HCT116 (cell line): ENCODE data around the gene BRAT1. TPM values are rescaled to one million over a fixed set of nuclear protein-coding genes. Genes with fewer than 3 reads are reported as not detected.

Source experiments
- ATAC-seq: fragments of 200-7000 bp; cut with Tn5 transposase; 2 replicates; pipeline ENCODE4 v1.9.1; 2020; ENCODE audit warnings: mild to moderate bottlenecking, moderate library complexity
- BruUV-seq: library from RNA; stranded (reverse); fragments of 400-500 nt; replicated peaks from 2 replicates; lab custom pipeline; 2021; lab: Mats Ljungman, UMichigan
- CTCF ChIA-PET: fragments of 300-600 bp; sonication (Branson Sonifier 250); formaldehyde crosslinking; loops from one replicate; lab custom pipeline; 2021; ENCODE audit warnings: antibody characterized with exemption; lab: Charles Lee
- POLR2A ChIA-PET: fragments of 300-600, 350-600 bp; sonication (Branson Sonifier 250); formaldehyde crosslinking; loops from one replicate; lab custom pipeline; 2021; ENCODE audit warnings: antibody characterized with exemption; lab: Charles Lee
- RAD21 ChIA-PET, 2 experiments: fragments of 300-600 bp; sonication (Branson Sonifier 250); formaldehyde crosslinking; loops; one replicate each; lab custom pipeline; 2023; ENCODE audit warnings: low total read pairs in 2 of 2; ENCODE audit not compliant: uncharacterized antibody in 2 of 2, unreplicated experiment in 2 of 2, low non-redundant PET in 1 of 2; lab: Charles Lee
- DNase-seq: peaks from one replicate; pipeline ENCODE4 v3.0.0-alpha.2; 2010; ENCODE audit warnings: low read depth, low spot score
- H2AFZ ChIP-seq: fragments of 200-600 bp; shearing (Covaris generic), sonication (generic); 2 replicates; pipeline ENCODE4 v1.6.1; 2017; ENCODE audit warnings: low read depth, mixed run types, mixed read lengths, antibody characterized with exemption, low read length; ENCODE audit not compliant: poor library complexity, severe bottlenecking
- H3K27ac ChIP-seq: 2 replicates; pipeline ENCODE4 v1.5.1; 2012; ENCODE audit warnings: low read depth, low read length
- H3K27me3 ChIP-seq: fragments of 200-600 bp; sonication (generic); 2 replicates; pipeline ENCODE4 v1.6.1; 2016; ENCODE audit warnings: mixed run types, low read length, mixed read lengths; ENCODE audit not compliant: insufficient read depth
- H3K36me3 ChIP-seq, 2 experiments: fragments of 200-500 bp in 1 of 2; fragments of 200-600 bp in 1 of 2; sonication (Bioruptor generic) in 1 of 2; sonication (generic) in 1 of 2; 2 replicates each; pipeline versions ENCODE4 v1.5.1 to v1.6.1; 2014 to 2016; ENCODE audit warnings: low read length in 2 of 2, inconsistent platforms in 1 of 2, mixed read lengths in 1 of 2, mixed run types in 1 of 2; ENCODE audit not compliant: insufficient read depth in 2 of 2, control insufficient read depth in 1 of 2
- H3K4me1 ChIP-seq, 2 experiments: fragments of 200-600 bp in 1 of 2; sonication (generic) in 1 of 2; 2 replicates each; pipeline versions ENCODE4 v1.5.1 to v1.6.1; 2012 to 2017; ENCODE audit warnings: low read length in 2 of 2, inconsistent platforms in 1 of 2, mild to moderate bottlenecking in 1 of 2, mixed read lengths in 1 of 2, mixed run types in 1 of 2, moderate library complexity in 1 of 2; ENCODE audit not compliant: insufficient read depth in 2 of 2, control insufficient read depth in 1 of 2
- H3K4me2 ChIP-seq: fragments of 200-600 bp; sonication (generic); 2 replicates; pipeline ENCODE4 v1.6.1; 2017; ENCODE audit warnings: mixed run types, low read length, mixed read lengths
- H3K4me3 ChIP-seq, 2 experiments: fragments of 200-600 bp in 1 of 2; sonication (generic) in 1 of 2; replicated peaks in 1 of 2; 2 replicates each; pipeline ENCODE4 v1.5.1; 2011 to 2016; ENCODE audit warnings: low read length in 2 of 2, control low read depth in 1 of 2, low read depth in 1 of 2, mild to moderate bottlenecking in 1 of 2, mixed read lengths in 1 of 2, mixed run types in 1 of 2
- H3K79me2 ChIP-seq: fragments of 200-600 bp; sonication (generic); 2 replicates; pipeline ENCODE4 v1.6.1; 2017; ENCODE audit warnings: mild to moderate bottlenecking, mixed run types, low read length, moderate library complexity, mixed read lengths; ENCODE audit not compliant: insufficient read depth
- H3K9ac ChIP-seq: fragments of 200-600 bp; sonication (generic); 2 replicates; pipeline ENCODE4 v1.6.1; 2016; ENCODE audit warnings: low read length, mixed read lengths
- H3K9me2 ChIP-seq: fragments of 200-600 bp; sonication (generic), shearing (Covaris generic); 2 replicates; pipeline ENCODE4 v1.6.1; 2017; ENCODE audit warnings: mixed run types, mild to moderate bottlenecking, moderate library complexity; ENCODE audit not compliant: insufficient read depth
- H3K9me3 ChIP-seq, 2 experiments: fragments of 200-500 bp in 1 of 2; fragments of 200-600 bp in 1 of 2; sonication (Bioruptor generic) in 1 of 2; sonication (generic) in 1 of 2; 2 replicates each; pipeline ENCODE4 v1.6.1; 2014 to 2017; ENCODE audit warnings: low read length in 2 of 2, mixed read lengths in 2 of 2, inconsistent platforms in 1 of 2, low read depth in 1 of 2, mild to moderate bottlenecking in 1 of 2, mixed run types in 1 of 2, moderate library complexity in 1 of 2; ENCODE audit not compliant: control insufficient read depth in 1 of 2, insufficient read depth in 1 of 2
- H4K20me1 ChIP-seq: fragments of 200-600 bp; sonication (generic), shearing (Covaris generic); 2 replicates; pipeline ENCODE4 v1.6.1; 2017; ENCODE audit warnings: mixed run types, mild to moderate bottlenecking, moderate library complexity; ENCODE audit not compliant: insufficient read depth
- EGR1 ChIP-seq: IDR thresholded peaks from 2 replicates; pipeline ENCODE4 v1.6.1; 2012; ENCODE audit warnings: low read depth
- ELF1 ChIP-seq: IDR thresholded peaks from 2 replicates; pipeline ENCODE4 v1.6.1; 2012; ENCODE audit warnings: low read depth, borderline replicate concordance
- EZH2 ChIP-seq: fragments of 200-600 bp; sonication (generic); IDR thresholded peaks from 2 replicates; pipeline ENCODE4 v1.6.1; 2017; ENCODE audit warnings: antibody characterized with exemption, mixed run types
- JUND ChIP-seq: IDR thresholded peaks from 2 replicates; pipeline ENCODE4 v1.6.1; 2012
- POLR2A ChIP-seq: IDR thresholded peaks from 2 replicates; pipeline ENCODE4 v1.7.0; 2011; ENCODE audit warnings: borderline replicate concordance; ENCODE audit not compliant: insufficient read depth, insufficient read length; ENCODE audit errors: extremely low read depth
- POLR2AphosphoS5 ChIP-seq: IDR thresholded peaks from 2 replicates; pipeline ENCODE4 v1.6.1; 2011; ENCODE audit warnings: mild to moderate bottlenecking, low read depth, low read length, moderate library complexity
- RAD21 ChIP-seq: IDR thresholded peaks from 2 replicates; pipeline ENCODE4 v1.6.1; 2012; ENCODE audit warnings: low read depth, mild to moderate bottlenecking
- SIN3A ChIP-seq: IDR thresholded peaks from 2 replicates; pipeline ENCODE4 v1.6.1; 2012; ENCODE audit warnings: low read depth
- SP1 ChIP-seq: IDR thresholded peaks from 2 replicates; pipeline ENCODE4 v1.6.1; 2012; ENCODE audit warnings: low read depth
- TCF7L2 ChIP-seq: IDR thresholded peaks from 2 replicates; pipeline ENCODE4 v1.7.0; 2011; ENCODE audit warnings: borderline replicate concordance, inconsistent platforms; ENCODE audit not compliant: insufficient read depth, insufficient read length; ENCODE audit errors: extremely low read depth
- YY1 ChIP-seq: IDR thresholded peaks from 2 replicates; pipeline ENCODE4 v1.6.1; 2011; ENCODE audit warnings: low read length, low read depth, moderate library complexity, mild to moderate bottlenecking; ENCODE audit not compliant: insufficient replicate concordance; ENCODE audit errors: extremely low read depth
- ZFX ChIP-seq: fragments of 450-650 bp; IDR thresholded peaks from 2 replicates; pipeline ENCODE4 v1.6.1; 2017
- ZNF274 ChIP-seq: fragments of 200-500 bp; sonication (Bioruptor generic); IDR thresholded peaks from 2 replicates; pipeline ENCODE4 v1.6.1; 2014; ENCODE audit warnings: mild to moderate bottlenecking, low read depth, low read length, inconsistent platforms
- intact Hi-C: fragments of 100-400 bp; cut with micrococcal nuclease; formaldehyde crosslinking; loops from 2 replicates; pipeline ENCODE4 v1.10.0; 2022
- total RNA-seq: library from RNA; stranded (reverse); gene quantifications from one replicate; pipeline ENCODE4 v1.2.1, GENCODE V29; 2021; ENCODE audit not compliant: unreplicated experiment
- TF ChIP-seq, protein P1 (sequence below): IDR thresholded peaks from 2 replicates; pipeline ENCODE4 v1.6.1; 2012
- TF ChIP-seq, protein P2 (sequence below): IDR thresholded peaks from 2 replicates; pipeline ENCODE4 v1.6.1; 2011; ENCODE audit warnings: mild to moderate bottlenecking, low read length, moderate library complexity; ENCODE audit not compliant: insufficient replicate concordance; ENCODE audit errors: extremely low read depth
- TF ChIP-seq, protein P3 (sequence below), 3 experiments: fragments of 200-600 bp in 1 of 3; sonication (generic) in 1 of 3; IDR thresholded peaks in 2 of 3; conservative IDR thresholded peaks in 1 of 3; 2 replicates each; pipeline ENCODE4 v1.5.1; 2012 to 2017; ENCODE audit warnings: low read depth in 2 of 3, low read length in 2 of 3, antibody characterized with exemption in 1 of 3, borderline replicate concordance in 1 of 3, control low read depth in 1 of 3, mild to moderate bottlenecking in 1 of 3, mixed read lengths in 1 of 3, mixed run types in 1 of 3, moderate library complexity in 1 of 3; ENCODE audit not compliant: insufficient read depth in 1 of 3

The BRAT1 gene
- total RNA-seq, 1 experiment from 2014 or later, result 47.6 TPM

DNA sequence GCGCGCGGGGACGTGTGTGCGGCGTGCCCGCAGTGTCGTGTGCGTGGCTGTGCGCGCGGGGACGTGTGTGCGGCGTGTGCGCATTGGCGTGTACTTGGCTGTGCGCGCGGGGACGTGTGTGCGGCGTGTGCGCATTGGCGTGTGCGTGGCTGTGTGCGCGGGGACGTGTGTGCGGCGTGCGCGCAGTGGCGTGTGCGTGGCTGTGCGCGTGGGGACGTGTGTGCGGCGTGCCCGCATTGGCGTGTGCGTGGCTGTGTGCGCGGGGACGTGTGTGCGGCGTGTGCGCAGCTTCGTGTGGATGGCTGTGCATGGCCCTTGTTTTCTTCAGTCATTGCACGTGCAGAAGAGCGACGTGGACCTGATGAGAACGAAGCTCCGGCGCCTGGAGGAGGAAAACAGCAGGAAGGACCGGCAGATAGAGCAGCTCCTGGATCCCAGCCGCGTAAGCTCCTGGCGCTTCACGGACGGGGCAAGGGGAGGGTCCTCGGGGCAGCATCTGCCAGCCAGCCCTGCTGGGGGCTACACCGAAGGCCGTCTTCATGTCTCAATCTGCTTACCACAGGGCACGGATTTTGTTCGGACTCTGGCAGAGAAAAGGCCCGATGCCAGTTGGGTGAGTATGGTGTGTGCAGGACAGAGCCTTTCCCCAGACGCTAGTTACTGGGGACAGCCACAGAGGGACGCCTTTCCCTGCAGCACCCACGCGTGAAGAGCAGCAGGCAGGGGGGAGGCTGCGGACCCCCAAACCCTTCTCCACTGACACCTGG, 22.8 kb upstream of the BRAT1 start:
- Histone ChIP-seq H3K27ac (no peak overlapping the region), H3K27me3 (no peaks in the 10 kb centered on the region), H3K9ac (no peak overlapping the region), H3K36me3 (peaks cover 5 to 10% of the 10 kb centered on the region in 2 experiments; a peak in 1 of 4 replicates), H3K4me1 (peaks cover 0 to under 1% of the 10 kb centered on the region in 2 experiments; a peak in 1 of 4 replicates), H3K79me2 (no peaks in the 10 kb centered on the region), H4K20me1 (no peaks in the 10 kb centered on the region), H3K4me3 (no peak overlapping the region), H2AFZ (no peak overlapping the region), H3K9me3 (no peaks in the 10 kb centered on the region), H3K4me2 (no peak overlapping the region), H3K9me2 (no peaks in the 10 kb centered on the region)
- TF ChIP-seq POLR2A, result no peak
- no peak for TF ChIP-seq EGR1
- no peak for TF ChIP-seq SIN3A
- no peak for TF ChIP-seq TCF7L2
- no peak for TF ChIP-seq EZH2
- no peak for TF ChIP-seq ZNF274
- no peak for TF ChIP-seq ZFX
- TF ChIP-seq, protein P1, sequence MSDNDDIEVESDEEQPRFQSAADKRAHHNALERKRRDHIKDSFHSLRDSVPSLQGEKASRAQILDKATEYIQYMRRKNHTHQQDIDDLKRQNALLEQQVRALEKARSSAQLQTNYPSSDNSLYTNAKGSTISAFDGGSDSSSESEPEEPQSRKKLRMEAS, result no peak
- TF ChIP-seq, protein P2, sequence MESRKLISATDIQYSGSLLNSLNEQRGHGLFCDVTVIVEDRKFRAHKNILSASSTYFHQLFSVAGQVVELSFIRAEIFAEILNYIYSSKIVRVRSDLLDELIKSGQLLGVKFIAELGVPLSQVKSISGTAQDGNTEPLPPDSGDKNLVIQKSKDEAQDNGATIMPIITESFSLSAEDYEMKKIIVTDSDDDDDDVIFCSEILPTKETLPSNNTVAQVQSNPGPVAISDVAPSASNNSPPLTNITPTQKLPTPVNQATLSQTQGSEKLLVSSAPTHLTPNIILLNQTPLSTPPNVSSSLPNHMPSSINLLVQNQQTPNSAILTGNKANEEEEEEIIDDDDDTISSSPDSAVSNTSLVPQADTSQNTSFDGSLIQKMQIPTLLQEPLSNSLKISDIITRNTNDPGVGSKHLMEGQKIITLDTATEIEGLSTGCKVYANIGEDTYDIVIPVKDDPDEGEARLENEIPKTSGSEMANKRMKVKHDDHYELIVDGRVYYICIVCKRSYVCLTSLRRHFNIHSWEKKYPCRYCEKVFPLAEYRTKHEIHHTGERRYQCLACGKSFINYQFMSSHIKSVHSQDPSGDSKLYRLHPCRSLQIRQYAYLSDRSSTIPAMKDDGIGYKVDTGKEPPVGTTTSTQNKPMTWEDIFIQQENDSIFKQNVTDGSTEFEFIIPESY, result no peak
- TF ChIP-seq, protein P3, sequence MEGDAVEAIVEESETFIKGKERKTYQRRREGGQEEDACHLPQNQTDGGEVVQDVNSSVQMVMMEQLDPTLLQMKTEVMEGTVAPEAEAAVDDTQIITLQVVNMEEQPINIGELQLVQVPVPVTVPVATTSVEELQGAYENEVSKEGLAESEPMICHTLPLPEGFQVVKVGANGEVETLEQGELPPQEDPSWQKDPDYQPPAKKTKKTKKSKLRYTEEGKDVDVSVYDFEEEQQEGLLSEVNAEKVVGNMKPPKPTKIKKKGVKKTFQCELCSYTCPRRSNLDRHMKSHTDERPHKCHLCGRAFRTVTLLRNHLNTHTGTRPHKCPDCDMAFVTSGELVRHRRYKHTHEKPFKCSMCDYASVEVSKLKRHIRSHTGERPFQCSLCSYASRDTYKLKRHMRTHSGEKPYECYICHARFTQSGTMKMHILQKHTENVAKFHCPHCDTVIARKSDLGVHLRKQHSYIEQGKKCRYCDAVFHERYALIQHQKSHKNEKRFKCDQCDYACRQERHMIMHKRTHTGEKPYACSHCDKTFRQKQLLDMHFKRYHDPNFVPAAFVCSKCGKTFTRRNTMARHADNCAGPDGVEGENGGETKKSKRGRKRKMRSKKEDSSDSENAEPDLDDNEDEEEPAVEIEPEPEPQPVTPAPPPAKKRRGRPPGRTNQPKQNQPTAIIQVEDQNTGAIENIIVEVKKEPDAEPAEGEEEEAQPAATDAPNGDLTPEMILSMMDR (IDR thresholded peaks at IDR 0.05 in 2 of 3, conservative IDR thresholded peaks at IDR 0.05 in 1 of 3; ENCODE audit: borderline replicate concordance in 1 of 3, insufficient read depth in 1 of 3, low read depth in 2 of 3, low read length in 2 of 3), result no peak
- TF ChIP-seq ELF1, result no peak
- no peak for TF ChIP-seq SP1
- TF ChIP-seq RAD21, result no peak
- no peak for TF ChIP-seq JUND
- TF ChIP-seq POLR2AphosphoS5, result no peak
- no peak for TF ChIP-seq YY1
- no TSS peak for BruUV-seq
- ChIA-PET RAD21 (no interaction called here), CTCF (no interaction called here), POLR2A (no interaction called here)
- ATAC-seq (no peak), DNase-seq (no peak)
- intact Hi-C loops, result no loop called here
